ENCODE data around the gene FKBP15.
"Not testable (repeated sequence)": the region's sequence is repeated elsewhere in the genome, so short reads cannot be mapped to it uniquely, and the experiment has no call there.

DNA sequence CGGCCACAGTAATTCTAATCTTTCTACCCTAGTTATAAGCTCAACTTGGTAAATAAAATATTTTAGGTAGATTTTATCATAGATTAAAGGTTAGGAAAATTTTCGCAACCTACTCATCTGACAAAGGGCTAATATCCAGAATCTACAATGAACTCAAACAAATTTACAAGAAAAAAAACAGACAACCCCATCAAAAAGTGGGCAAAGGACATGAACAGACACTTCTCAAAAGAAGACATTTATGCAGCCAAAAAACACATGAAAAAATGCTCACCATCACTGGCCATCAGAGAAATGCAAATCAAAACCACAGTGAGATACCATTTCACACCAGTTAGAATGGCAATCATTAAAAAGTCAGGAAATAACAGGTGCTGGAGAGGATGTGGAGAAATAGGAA lies 28.6 kb upstream of the FKBP15 start:
- TF ChIP-seq, protein P1, sequence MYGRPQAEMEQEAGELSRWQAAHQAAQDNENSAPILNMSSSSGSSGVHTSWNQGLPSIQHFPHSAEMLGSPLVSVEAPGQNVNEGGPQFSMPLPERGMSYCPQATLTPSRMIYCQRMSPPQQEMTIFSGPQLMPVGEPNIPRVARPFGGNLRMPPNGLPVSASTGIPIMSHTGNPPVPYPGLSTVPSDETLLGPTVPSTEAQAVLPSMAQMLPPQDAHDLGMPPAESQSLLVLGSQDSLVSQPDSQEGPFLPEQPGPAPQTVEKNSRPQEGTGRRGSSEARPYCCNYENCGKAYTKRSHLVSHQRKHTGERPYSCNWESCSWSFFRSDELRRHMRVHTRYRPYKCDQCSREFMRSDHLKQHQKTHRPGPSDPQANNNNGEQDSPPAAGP (tag by site-specific recombination; IDR thresholded peaks at IDR 0.05) = not testable (repeated sequence)
- TF ChIP-seq, protein P2, sequence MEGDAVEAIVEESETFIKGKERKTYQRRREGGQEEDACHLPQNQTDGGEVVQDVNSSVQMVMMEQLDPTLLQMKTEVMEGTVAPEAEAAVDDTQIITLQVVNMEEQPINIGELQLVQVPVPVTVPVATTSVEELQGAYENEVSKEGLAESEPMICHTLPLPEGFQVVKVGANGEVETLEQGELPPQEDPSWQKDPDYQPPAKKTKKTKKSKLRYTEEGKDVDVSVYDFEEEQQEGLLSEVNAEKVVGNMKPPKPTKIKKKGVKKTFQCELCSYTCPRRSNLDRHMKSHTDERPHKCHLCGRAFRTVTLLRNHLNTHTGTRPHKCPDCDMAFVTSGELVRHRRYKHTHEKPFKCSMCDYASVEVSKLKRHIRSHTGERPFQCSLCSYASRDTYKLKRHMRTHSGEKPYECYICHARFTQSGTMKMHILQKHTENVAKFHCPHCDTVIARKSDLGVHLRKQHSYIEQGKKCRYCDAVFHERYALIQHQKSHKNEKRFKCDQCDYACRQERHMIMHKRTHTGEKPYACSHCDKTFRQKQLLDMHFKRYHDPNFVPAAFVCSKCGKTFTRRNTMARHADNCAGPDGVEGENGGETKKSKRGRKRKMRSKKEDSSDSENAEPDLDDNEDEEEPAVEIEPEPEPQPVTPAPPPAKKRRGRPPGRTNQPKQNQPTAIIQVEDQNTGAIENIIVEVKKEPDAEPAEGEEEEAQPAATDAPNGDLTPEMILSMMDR (tag by site-specific recombination; IDR thresholded peaks at IDR 0.05) = not testable (repeated sequence)
- TF ChIP-seq ZXDB (tag by site-specific recombination; IDR thresholded peaks at IDR 0.05); KLF10 (tag by site-specific recombination; IDR thresholded peaks at IDR 0.05); ZNF660 (tag by site-specific recombination; IDR thresholded peaks at IDR 0.05); SCRT2 (tag by site-specific recombination; IDR thresholded peaks at IDR 0.05); ZNF654 (tag by site-specific recombination; IDR thresholded peaks at IDR 0.05; ENCODE audit: low read depth): not testable (repeated sequence)
- TF ChIP-seq, protein P3, sequence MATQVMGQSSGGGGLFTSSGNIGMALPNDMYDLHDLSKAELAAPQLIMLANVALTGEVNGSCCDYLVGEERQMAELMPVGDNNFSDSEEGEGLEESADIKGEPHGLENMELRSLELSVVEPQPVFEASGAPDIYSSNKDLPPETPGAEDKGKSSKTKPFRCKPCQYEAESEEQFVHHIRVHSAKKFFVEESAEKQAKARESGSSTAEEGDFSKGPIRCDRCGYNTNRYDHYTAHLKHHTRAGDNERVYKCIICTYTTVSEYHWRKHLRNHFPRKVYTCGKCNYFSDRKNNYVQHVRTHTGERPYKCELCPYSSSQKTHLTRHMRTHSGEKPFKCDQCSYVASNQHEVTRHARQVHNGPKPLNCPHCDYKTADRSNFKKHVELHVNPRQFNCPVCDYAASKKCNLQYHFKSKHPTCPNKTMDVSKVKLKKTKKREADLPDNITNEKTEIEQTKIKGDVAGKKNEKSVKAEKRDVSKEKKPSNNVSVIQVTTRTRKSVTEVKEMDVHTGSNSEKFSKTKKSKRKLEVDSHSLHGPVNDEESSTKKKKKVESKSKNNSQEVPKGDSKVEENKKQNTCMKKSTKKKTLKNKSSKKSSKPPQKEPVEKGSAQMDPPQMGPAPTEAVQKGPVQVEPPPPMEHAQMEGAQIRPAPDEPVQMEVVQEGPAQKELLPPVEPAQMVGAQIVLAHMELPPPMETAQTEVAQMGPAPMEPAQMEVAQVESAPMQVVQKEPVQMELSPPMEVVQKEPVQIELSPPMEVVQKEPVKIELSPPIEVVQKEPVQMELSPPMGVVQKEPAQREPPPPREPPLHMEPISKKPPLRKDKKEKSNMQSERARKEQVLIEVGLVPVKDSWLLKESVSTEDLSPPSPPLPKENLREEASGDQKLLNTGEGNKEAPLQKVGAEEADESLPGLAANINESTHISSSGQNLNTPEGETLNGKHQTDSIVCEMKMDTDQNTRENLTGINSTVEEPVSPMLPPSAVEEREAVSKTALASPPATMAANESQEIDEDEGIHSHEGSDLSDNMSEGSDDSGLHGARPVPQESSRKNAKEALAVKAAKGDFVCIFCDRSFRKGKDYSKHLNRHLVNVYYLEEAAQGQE (tag by site-specific recombination; IDR thresholded peaks at IDR 0.05) = not testable (repeated sequence)
- TF ChIP-seq, protein P4, sequence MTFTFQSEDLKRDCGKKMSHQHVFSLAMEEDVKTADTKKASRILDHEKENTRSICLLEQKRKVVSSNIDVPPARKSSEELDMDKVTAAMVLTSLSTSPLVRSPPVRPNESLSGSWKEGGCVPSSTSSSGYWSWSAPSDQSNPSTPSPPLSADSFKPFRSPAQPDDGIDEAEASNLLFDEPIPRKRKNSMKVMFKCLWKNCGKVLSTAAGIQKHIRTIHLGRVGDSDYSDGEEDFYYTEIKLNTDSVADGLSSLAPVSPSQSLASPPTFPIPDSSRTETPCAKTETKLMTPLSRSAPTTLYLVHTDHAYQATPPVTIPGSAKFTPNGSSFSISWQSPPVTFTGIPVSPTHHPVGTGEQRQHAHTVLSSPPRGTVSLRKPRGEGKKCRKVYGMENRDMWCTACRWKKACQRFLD (tag by site-specific recombination; IDR thresholded peaks at IDR 0.05) = not testable (repeated sequence)
- TF ChIP-seq, protein P5, sequence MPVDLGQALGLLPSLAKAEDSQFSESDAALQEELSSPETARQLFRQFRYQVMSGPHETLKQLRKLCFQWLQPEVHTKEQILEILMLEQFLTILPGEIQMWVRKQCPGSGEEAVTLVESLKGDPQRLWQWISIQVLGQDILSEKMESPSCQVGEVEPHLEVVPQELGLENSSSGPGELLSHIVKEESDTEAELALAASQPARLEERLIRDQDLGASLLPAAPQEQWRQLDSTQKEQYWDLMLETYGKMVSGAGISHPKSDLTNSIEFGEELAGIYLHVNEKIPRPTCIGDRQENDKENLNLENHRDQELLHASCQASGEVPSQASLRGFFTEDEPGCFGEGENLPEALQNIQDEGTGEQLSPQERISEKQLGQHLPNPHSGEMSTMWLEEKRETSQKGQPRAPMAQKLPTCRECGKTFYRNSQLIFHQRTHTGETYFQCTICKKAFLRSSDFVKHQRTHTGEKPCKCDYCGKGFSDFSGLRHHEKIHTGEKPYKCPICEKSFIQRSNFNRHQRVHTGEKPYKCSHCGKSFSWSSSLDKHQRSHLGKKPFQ (tag by site-specific recombination; IDR thresholded peaks at IDR 0.05) = not testable (repeated sequence)
- TF ChIP-seq, protein P6, sequence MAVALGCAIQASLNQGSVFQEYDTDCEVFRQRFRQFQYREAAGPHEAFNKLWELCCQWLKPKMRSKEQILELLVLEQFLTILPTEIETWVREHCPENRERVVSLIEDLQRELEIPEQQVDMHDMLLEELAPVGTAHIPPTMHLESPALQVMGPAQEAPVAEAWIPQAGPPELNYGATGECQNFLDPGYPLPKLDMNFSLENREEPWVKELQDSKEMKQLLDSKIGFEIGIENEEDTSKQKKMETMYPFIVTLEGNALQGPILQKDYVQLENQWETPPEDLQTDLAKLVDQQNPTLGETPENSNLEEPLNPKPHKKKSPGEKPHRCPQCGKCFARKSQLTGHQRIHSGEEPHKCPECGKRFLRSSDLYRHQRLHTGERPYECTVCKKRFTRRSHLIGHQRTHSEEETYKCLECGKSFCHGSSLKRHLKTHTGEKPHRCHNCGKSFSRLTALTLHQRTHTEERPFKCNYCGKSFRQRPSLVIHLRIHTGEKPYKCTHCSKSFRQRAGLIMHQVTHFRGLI (tag by site-specific recombination; IDR thresholded peaks at IDR 0.05) = not testable (repeated sequence)

Data from HEK293 (cell line).